Activated CD4-positive, CD25-positive, alpha-beta regulatory T cell treated with anti-CD3 and anti-CD28 coated beads, Interleukin-2, amount 50 U/mL, for 16 hours (primary cell): Measurements from ENCODE around the gene RASGRF2.
"Not testable (repeated sequence)": the region's sequence is repeated elsewhere in the genome, so short reads cannot be mapped to it uniquely, and the experiment has no call there.

ENCODE experiments used
- DNase-seq: peaks from one replicate; pipeline ENCODE4 v3.0.0-alpha.2; 2020; ENCODE audit warnings: low read depth, low spot score

The RASGRF2 gene

DNA sequence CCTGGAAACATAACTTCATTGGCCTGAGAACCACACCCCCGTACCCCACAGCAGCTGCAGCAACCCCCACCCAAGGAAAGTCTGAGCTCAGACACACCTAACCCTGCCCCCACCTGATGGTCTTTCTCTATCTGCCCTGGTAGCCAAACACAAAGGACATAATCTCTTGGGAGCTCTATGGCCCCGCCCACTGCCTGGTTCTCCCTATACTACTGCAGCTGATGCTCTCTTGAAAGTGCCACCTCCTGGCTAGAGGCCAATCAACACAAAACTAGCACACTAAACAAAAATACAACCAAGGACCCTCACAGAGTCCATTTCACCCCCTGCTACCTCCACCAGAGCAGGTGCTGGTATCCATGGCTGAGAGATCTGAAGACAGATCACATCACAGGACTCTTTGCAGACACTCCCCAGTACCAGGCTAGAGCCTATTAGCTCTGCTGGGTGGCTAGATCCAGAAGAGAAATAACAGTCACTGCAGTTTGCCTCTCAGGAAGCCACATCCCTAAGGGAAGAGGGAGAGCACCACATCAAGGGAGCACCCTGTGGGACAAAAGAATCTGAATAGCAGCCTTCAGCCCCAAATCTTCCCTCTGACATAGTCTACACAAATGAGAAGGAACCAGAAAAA, 310.3 kb downstream of the RASGRF2 start:
- not testable (repeated sequence) for DNase-seq
